HepG2 (cell line): ENCODE results near the gene TMEM164. TPM values are rescaled to one million over a fixed set of nuclear protein-coding genes. Genes with fewer than 3 reads are reported as not detected.

ENCODE experiments used
- ATAC-seq: fragments of 200-7000 bp; cut with Tn5 transposase; 3 replicates; pipeline ENCODE4 v1.9.1; 2020; ENCODE audit warnings: mild to moderate bottlenecking, moderate library complexity
- BruUV-seq: library from RNA; stranded (reverse); fragments of 400-500 nt; replicated peaks from 2 replicates; lab custom pipeline; 2021; lab: Mats Ljungman, UMichigan
- CTCF ChIA-PET: fragments of 300-600 bp; formaldehyde crosslinking; extraction: SDS; loops from one replicate; lab custom pipeline; 2021; ENCODE audit warnings: low total read pairs, inconsistent platforms, low intra/inter-chr PET ratio; lab: Yijun Ruan, JAX
- POLR2A ChIA-PET: fragments of 350-600 bp; sonication (Branson Sonifier 250); formaldehyde crosslinking; loops from one replicate; lab custom pipeline; 2020; ENCODE audit warnings: antibody characterized with exemption, inconsistent platforms; lab: Yijun Ruan, JAX
- DNase-seq: peaks from one replicate; pipeline ENCODE4 v3.0.0-alpha.2; 2015; ENCODE audit warnings: low spot score
- FAIRE-seq: peaks from 3 replicates; lab custom pipeline; 2011; peaks lifted over from hg19 to GRCh38; lab: Jason Lieb, UNC
- H2AFZ ChIP-seq: one replicate; pipeline ENCODE4 v1.6.1; 2011; ENCODE audit warnings: low read length, inconsistent platforms
- H3K27ac ChIP-seq: fragments of 300-600 bp; 3 replicates; pipeline ENCODE4 v1.8.0; 2011; ENCODE audit warnings: mixed run types, mild to moderate bottlenecking, mixed read lengths, low read length, inconsistent platforms; ENCODE audit not compliant: insufficient read depth; ENCODE audit errors: extremely low read length
- H3K27me3 ChIP-seq, 2 experiments: fragments of 200-600 bp in 1 of 2; 2 replicates in 1 of 2; 3 replicates in 1 of 2; pipeline versions ENCODE4 v1.6.0 to v1.8.0; 2011; ENCODE audit warnings: low read length in 2 of 2, mild to moderate bottlenecking in 2 of 2, moderate library complexity in 2 of 2, inconsistent platforms in 1 of 2; ENCODE audit not compliant: insufficient read depth in 2 of 2, control insufficient read depth in 1 of 2
- H3K36me3 ChIP-seq, 2 experiments: fragments of 200-600 bp in 1 of 2; replicated peaks in 1 of 2; 2 replicates in 1 of 2; 3 replicates in 1 of 2; pipeline versions ENCODE4 v1.5.1 to v1.8.0; 2011; ENCODE audit warnings: low read length in 2 of 2, inconsistent platforms in 1 of 2; ENCODE audit not compliant: insufficient read depth in 2 of 2, control insufficient read depth in 1 of 2
- H3K4me1 ChIP-seq: 2 replicates; pipeline ENCODE4 v1.5.1; 2012; ENCODE audit warnings: low read length, inconsistent platforms; ENCODE audit not compliant: insufficient read depth
- H3K4me2 ChIP-seq: 2 replicates; pipeline ENCODE4 v1.6.0; 2011; ENCODE audit warnings: low read depth, low read length, inconsistent platforms
- H3K4me3 ChIP-seq, 3 experiments: fragments of 200-600 bp in 1 of 3; sonication (generic), shearing (Covaris generic) in 1 of 3; replicated peaks in 1 of 3; 2 replicates each; pipeline ENCODE4 v1.5.1; 2011 to 2016; ENCODE audit warnings: low read length in 3 of 3, inconsistent platforms in 2 of 3, low read depth in 2 of 3, mild to moderate bottlenecking in 2 of 3, control low read depth in 1 of 3, mixed read lengths in 1 of 3; ENCODE audit not compliant: insufficient read depth in 1 of 3
- H3K79me2 ChIP-seq: one replicate; pipeline ENCODE4 v1.6.1; 2011; ENCODE audit warnings: low read length, inconsistent platforms; ENCODE audit not compliant: insufficient read depth
- H3K9ac ChIP-seq: 2 replicates; pipeline ENCODE4 v1.6.0; 2011; ENCODE audit warnings: mild to moderate bottlenecking, low read depth, low read length, inconsistent platforms; ENCODE audit not compliant: insufficient read depth
- H3K9me3 ChIP-seq: 2 replicates; pipeline ENCODE4 v1.5.1; 2012; ENCODE audit warnings: mild to moderate bottlenecking, low read length
- H4K20me1 ChIP-seq: 2 replicates; pipeline ENCODE4 v1.6.0; 2011; ENCODE audit warnings: inconsistent platforms, mild to moderate bottlenecking, low read length, moderate library complexity; ENCODE audit not compliant: insufficient read depth
- NCOA5 ChIP-seq: sonication (generic); formaldehyde crosslinking; IDR thresholded peaks from 2 replicates; pipeline ENCODE4 v1.4.0; 2020; ENCODE audit warnings: missing genetic modification reagents
- RAD21 ChIP-seq: fragments of 450-650 bp; formaldehyde crosslinking; IDR thresholded peaks from 2 replicates; pipeline ENCODE4 v1.5.0; 2020; ENCODE audit warnings: mild to moderate bottlenecking
- SMC3 ChIP-seq: IDR thresholded peaks from 2 replicates; pipeline ENCODE4 v1.6.1; 2011; ENCODE audit warnings: low read length, improper control_type of control experiment
- STAG1 ChIP-seq: sonication (generic); formaldehyde crosslinking; IDR thresholded peaks from 2 replicates; pipeline ENCODE4 v1.4.0; 2020; ENCODE audit warnings: missing genetic modification reagents
- WGBS: methylation state at CpG from one replicate; pipeline ENCODE4 v1.1.6; 2017; ENCODE audit warnings: low lambda C conversion rate; 5-methylcytosine and 5-hydroxymethylcytosine counted together
- in situ Hi-C: cut with HindIII; loops from 2 replicates; pipeline ENCODE4 v1.10.0; 2017; ENCODE audit warnings: low pct_unique_long_range_greater_than_20kb; ENCODE audit not compliant: extremely low pct_ligation_motif_present
- intact Hi-C: fragments of 100-400 bp; cut with micrococcal nuclease; formaldehyde crosslinking; loops from one replicate; pipeline ENCODE4 v1.10.0; 2022; ENCODE audit not compliant: unreplicated experiment
- polyA plus RNA-seq, 8 experiments: library from polyadenylated mRNA; depleted of rRNA in 3 of 8; stranded (reverse) in 7 of 8; unstranded in 1 of 8; fragments of >200 nt; fragmentation: Illumina TruSeq in 4 of 8; extraction: Trizol in 4 of 8; gene quantifications; 2 replicates each; pipeline versions ENCODE4 v1.2.1 to v1.2.3, GENCODE V29; 2011 to 2016; ENCODE audit warnings: low read depth in 4 of 8, missing spikeins in 1 of 8, mixed read lengths in 1 of 8; ENCODE audit not compliant: insufficient read depth in 1 of 8
- total RNA-seq, 5 experiments: library from RNA; depleted of rRNA; stranded (reverse); fragments of >200 nt; fragmentation: Illumina TruSeq; extraction: Trizol; gene quantifications; 2 replicates each; pipeline ENCODE4 v1.2.3, GENCODE V29; 2016; ENCODE audit warnings: low read depth in 1 of 5
- TF ChIP-seq, protein P1 (sequence below): sonication (generic); formaldehyde crosslinking; IDR thresholded peaks from 2 replicates; pipeline ENCODE4 v1.5.0; 2020; ENCODE audit warnings: mild to moderate bottlenecking, missing genetic modification reagents, moderate library complexity
- TF ChIP-seq, protein P2 (sequence below): IDR thresholded peaks from 2 replicates; pipeline ENCODE4 v1.6.1; 2018; ENCODE audit warnings: missing genetic modification reagents, mild to moderate bottlenecking, missing compliant biosample characterization

TMEM164 gene
- total and polyA plus RNA-seq, 2 of the 13 experiments (the other 11 are each of a cell fraction or from before 2014, with no cell fraction given), result 5.8 to 13.2 TPM

DNA sequence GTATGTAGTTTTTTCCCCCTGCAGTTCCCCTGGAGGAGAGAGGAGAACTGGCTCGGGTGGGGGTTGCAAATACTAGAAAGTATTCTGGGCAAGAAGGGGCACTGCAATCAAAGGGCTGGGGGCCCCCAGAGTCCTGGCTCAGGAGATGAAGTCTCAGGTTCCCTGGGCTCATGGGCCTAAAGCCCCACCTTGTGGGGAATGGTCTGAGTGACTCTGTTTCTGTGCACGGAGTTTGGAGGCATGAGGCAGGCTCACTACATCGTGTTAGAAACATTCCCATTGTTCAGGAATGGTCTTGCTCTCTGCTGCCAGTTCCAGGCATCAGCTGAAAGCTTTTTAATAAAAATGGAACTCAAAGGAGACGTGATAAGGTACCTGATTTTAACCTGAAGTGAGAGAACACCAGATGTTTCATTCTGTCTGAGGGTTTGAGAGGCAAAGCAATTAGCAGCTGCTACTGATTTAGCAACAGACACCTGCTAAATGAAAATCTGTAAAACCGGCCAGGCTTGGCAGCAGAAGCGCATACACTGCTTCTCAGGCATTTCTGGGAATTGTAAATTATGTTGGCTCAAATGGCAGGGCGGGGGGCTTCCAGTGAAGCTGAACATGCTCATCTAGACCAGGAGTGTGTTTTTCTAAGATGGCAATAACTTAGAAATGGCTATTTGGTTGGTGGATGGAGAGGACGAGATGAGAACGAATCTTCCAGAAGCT lies 122.7 kb downstream of the TMEM164 start:
- in situ Hi-C loops (loop anchor here (10.0 kb wide), 1 partner anchor 201 kb away; no protein-coding TSS in a partner anchor), intact Hi-C loops (loop anchor here (2.0 kb wide), 1 partner anchor 215 kb away; no protein-coding TSS in a partner anchor)
- Histone ChIP-seq H3K4me1 (peaks cover 21% of the 10 kb centered on the region), H3K9ac (no peak overlapping the region), H3K4me3 (no peak overlapping the region), H3K9me3 (no peaks in the 10 kb centered on the region), H3K79me2 (no peaks in the 10 kb centered on the region), H4K20me1 (no peaks in the 10 kb centered on the region), H3K4me2 (no peak overlapping the region), H3K27ac (no peak overlapping the region), H3K36me3 (no peaks in the 10 kb centered on the region), H3K27me3 (no peaks in the 10 kb centered on the region), H2AFZ (no peak overlapping the region)
- ChIA-PET CTCF (interaction anchor here (1.1 kb wide), 1 partner anchor 79 kb away, joined by 3 read pairs; no protein-coding TSS in a partner anchor), POLR2A (no interaction called here)
- 79% methylated on average over 5 of the region's 9 CpGs for WGBS
- peak; percentile 6 for DNase-seq
- FAIRE-seq, result peak; percentile 52
- BruUV-seq, result no TSS peak
- ATAC-seq, result peak; percentile 84
- TF ChIP-seq, protein P1, sequence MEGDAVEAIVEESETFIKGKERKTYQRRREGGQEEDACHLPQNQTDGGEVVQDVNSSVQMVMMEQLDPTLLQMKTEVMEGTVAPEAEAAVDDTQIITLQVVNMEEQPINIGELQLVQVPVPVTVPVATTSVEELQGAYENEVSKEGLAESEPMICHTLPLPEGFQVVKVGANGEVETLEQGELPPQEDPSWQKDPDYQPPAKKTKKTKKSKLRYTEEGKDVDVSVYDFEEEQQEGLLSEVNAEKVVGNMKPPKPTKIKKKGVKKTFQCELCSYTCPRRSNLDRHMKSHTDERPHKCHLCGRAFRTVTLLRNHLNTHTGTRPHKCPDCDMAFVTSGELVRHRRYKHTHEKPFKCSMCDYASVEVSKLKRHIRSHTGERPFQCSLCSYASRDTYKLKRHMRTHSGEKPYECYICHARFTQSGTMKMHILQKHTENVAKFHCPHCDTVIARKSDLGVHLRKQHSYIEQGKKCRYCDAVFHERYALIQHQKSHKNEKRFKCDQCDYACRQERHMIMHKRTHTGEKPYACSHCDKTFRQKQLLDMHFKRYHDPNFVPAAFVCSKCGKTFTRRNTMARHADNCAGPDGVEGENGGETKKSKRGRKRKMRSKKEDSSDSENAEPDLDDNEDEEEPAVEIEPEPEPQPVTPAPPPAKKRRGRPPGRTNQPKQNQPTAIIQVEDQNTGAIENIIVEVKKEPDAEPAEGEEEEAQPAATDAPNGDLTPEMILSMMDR (CRISPR knock-in tag), result peak; percentile 68
- TF ChIP-seq STAG1 (CRISPR knock-in tag), result peak; percentile 72
- TF ChIP-seq NCOA5, result no peak
- TF ChIP-seq, protein P2, sequence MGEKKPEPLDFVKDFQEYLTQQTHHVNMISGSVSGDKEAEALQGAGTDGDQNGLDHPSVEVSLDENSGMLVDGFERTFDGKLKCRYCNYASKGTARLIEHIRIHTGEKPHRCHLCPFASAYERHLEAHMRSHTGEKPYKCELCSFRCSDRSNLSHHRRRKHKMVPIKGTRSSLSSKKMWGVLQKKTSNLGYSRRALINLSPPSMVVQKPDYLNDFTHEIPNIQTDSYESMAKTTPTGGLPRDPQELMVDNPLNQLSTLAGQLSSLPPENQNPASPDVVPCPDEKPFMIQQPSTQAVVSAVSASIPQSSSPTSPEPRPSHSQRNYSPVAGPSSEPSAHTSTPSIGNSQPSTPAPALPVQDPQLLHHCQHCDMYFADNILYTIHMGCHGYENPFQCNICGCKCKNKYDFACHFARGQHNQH, result no peak
- TF ChIP-seq SMC3, result peak; percentile 21; the same call in 1 of the 2 replicates
- TF ChIP-seq RAD21, result peak; percentile 41; the same call in 1 of the 2 replicates
- TF ChIP-seq, all 625 proteins: peak for 4
